ENCODE data around the gene CYP24A1.

The CYP24A1 gene

DNA sequence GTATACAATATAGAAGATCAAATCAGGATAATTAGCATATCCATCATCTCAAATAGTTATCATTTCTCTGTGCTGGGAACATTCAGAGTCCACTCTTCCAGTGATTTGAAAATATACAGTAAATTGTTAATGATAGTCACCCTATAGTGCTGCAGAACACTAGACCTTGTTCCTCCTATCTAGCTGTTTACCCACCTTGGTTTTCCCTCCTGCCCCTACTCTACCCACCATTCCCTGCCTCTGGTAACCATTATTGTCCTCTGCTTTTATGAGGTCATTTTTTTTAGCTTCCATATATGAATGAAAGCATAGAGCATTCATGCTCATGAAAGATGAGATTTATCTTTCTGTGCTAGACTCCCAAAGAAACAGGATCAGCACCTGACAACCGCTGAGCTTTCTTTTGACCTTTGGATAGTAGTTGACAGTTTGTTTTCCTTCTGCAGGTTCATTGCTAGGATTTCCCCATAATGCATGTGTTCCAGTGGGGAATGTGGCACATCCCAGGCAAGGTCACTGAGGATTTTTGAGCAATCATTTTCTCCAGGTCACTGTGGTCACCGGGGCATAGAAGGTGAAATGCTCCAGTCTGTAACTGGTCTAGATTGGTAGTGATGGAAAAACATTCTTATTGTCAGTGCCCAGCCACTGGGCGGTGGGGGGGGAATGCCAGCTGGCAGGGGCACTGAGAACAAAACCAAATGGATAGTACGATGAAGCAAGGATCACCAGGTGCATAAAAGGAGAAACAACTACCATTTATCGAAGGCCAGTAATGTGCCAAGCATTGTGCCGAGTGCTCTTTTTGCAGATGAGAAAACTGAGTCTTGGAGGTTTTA is 69.8 kb downstream of the CYP24A1 start:
- peaks cover 2% of the 10 kb centered on the region for H3K9me3 Mint-ChIP-seq
- H3K4me3 Mint-ChIP-seq = no peak overlapping the region
- no peak overlapping the region for H3K27ac Mint-ChIP-seq
- H3K4me1 Mint-ChIP-seq (ENCODE audit: low read depth) = peaks cover 3% of the 10 kb centered on the region
- H3K27me3 Mint-ChIP-seq = no peaks in the 10 kb centered on the region
- H3K36me3 Mint-ChIP-seq (ENCODE audit: low read depth) = no peaks in the 10 kb centered on the region
- no peak for DNase-seq

All from activated T-cell treated with anti-CD3 and anti-CD28 coated beads, Interleukin-2, amount 50 U/mL, for 24 hours (primary cell).